HFFc6 (cell line): ENCODE measurements around the gene NTN1. TPM values are rescaled to one million over a fixed set of nuclear protein-coding genes. Genes with fewer than 3 reads are reported as not detected.

Source experiments
- DNase-seq: peaks from one replicate; pipeline ENCODE4 v3.0.0-alpha.2; 2018
- H3K27ac Mint-ChIP-seq: 2 replicates; pipeline ENCODE4 v1.8.0; 2020; ENCODE audit warnings: mild to moderate bottlenecking, mixed read lengths
- H3K27me3 Mint-ChIP-seq: 2 replicates; pipeline ENCODE4 v1.8.0; 2021; ENCODE audit warnings: mild to moderate bottlenecking, moderate library complexity, mixed read lengths; ENCODE audit not compliant: insufficient read depth
- H3K36me3 Mint-ChIP-seq: 2 replicates; pipeline ENCODE4 v1.8.0; 2021; ENCODE audit warnings: low read depth, mixed read lengths
- H3K4me1 Mint-ChIP-seq: 2 replicates; pipeline ENCODE4 v1.8.0; 2020; ENCODE audit warnings: low read depth, mixed read lengths
- H3K4me3 Mint-ChIP-seq: 2 replicates; pipeline ENCODE4 v1.8.0; 2020; ENCODE audit warnings: mild to moderate bottlenecking, moderate library complexity, mixed read lengths
- H3K9me3 Mint-ChIP-seq: 2 replicates; pipeline ENCODE4 v1.8.0; 2020; ENCODE audit warnings: mild to moderate bottlenecking, mixed read lengths
- CTCF ChIP-seq: fragments of 200-600 bp; sonication (generic); IDR thresholded peaks from 2 replicates; pipeline ENCODE4 v1.5.0; 2021; ENCODE audit warnings: antibody characterized with exemption, mild to moderate bottlenecking
- total RNA-seq, 6 experiments: library from RNA; stranded (reverse); fragmentation: NEBNext Ultra II Directional; extraction: Animal tissue kit (Norgen Biotek cat#: 25700); gene quantifications; 2 replicates in 1 of 6; 3 replicates in 5 of 6; pipeline ENCODE4 v1.2.3, GENCODE V29; 2021

NTN1 gene
- total RNA-seq, 6 experiments from 2014 or later: not detected

DNA sequence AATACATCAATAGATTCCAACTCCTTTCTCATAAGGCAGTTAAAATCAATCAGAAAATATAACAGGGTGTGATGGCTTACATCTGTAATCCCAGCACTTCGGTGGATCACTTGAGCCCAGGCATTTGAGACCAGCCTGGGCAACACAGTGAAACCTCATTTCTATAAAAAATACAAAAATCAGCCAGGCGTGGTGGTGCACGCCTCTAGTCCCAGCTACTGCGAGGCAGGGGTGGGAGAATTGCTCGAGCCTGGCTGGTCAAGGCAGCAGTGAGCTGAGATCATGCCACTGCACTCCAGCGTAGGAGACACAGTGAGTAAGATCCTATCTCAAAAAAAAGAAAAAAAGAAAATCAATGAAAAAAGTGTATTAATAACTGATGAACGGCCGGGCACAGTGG lies 258.6 kb downstream of the NTN1 start:
- Mint-ChIP-seq H3K36me3 (peaks cover 10% of the 10 kb centered on the region), H3K27ac (no peak overlapping the region), H3K4me1 (peaks cover 4% of the 10 kb centered on the region), H3K9me3 (peaks cover 16% of the 10 kb centered on the region), H3K27me3 (no peaks in the 10 kb centered on the region; the same call in 1 of the 2 replicates), H3K4me3 (no peak overlapping the region)
- no peak for TF ChIP-seq CTCF
- no peak for DNase-seq

GRCh38 chr17:9283909-9284308 lies 262.6 kb downstream of the NTN1 start:
- H3K27me3 Mint-ChIP-seq: no peaks in the 10 kb centered on the region; the same call in 1 of the 2 replicates
- H3K9me3 Mint-ChIP-seq: peaks cover 5% of the 10 kb centered on the region
- H3K4me3 Mint-ChIP-seq: no peak overlapping the region
- peaks cover 10% of the 10 kb centered on the region for H3K36me3 Mint-ChIP-seq
- no peak for DNase-seq
- H3K4me1 Mint-ChIP-seq: peaks cover 6% of the 10 kb centered on the region
- TF ChIP-seq CTCF: no peak
- H3K27ac Mint-ChIP-seq: no peak overlapping the region

DNA sequence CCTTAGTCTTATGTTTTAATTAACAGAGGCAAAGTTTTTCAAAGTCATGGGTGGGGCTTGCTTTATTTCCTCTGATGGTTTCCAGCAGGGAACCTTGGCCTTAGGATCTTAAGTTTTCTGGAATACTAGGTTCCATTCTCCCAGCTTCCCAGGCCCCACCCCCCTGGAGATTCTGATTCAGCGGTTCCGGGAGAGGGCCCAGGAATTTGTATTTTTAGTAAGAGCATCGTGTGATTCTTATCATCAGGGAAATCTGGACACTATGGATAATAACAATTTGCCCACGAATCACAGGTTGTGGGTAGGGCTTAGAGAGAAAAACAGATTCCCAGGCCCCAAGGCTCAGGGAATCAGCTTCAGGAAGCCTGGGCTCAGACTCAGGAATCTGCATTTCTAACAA lies 263.6 kb downstream of the NTN1 start:
- no peaks in the 10 kb centered on the region; the same call in 1 of the 2 replicates for H3K27me3 Mint-ChIP-seq
- TF ChIP-seq CTCF: no peak
- peaks cover 10% of the 10 kb centered on the region for H3K36me3 Mint-ChIP-seq
- no peak overlapping the region for H3K27ac Mint-ChIP-seq
- DNase-seq: no peak
- peaks cover 5% of the 10 kb centered on the region for H3K9me3 Mint-ChIP-seq
- peaks cover 6% of the 10 kb centered on the region for H3K4me1 Mint-ChIP-seq
- no peak overlapping the region for H3K4me3 Mint-ChIP-seq

GRCh38 chr17:9285602-9286427 lies 264.5 kb downstream of the NTN1 start:
- Mint-ChIP-seq H3K27me3 (no peaks in the 10 kb centered on the region; the same call in 1 of the 2 replicates), H3K9me3 (peaks cover 4% of the 10 kb centered on the region), H3K4me1 (peaks cover 6% of the 10 kb centered on the region), H3K27ac (no peak overlapping the region), H3K4me3 (no peak overlapping the region), H3K36me3 (peaks cover 8% of the 10 kb centered on the region)
- no peak for TF ChIP-seq CTCF
- DNase-seq: no peak

GRCh38 chr17:9286434-9286833 lies 265.1 kb downstream of the NTN1 start:
- no peak overlapping the region for H3K4me3 Mint-ChIP-seq
- peaks cover 4% of the 10 kb centered on the region; the same call in 1 of the 2 replicates for H3K36me3 Mint-ChIP-seq
- H3K27ac Mint-ChIP-seq: no peak overlapping the region
- H3K9me3 Mint-ChIP-seq: no peaks in the 10 kb centered on the region
- DNase-seq: no peak
- no peaks in the 10 kb centered on the region for H3K27me3 Mint-ChIP-seq
- H3K4me1 Mint-ChIP-seq: peaks cover 6% of the 10 kb centered on the region
- no peak for TF ChIP-seq CTCF
